H9 (cell line): ENCODE results near the gene FBXO27. TPM values are rescaled to one million over a fixed set of nuclear protein-coding genes. Genes with fewer than 3 reads are reported as not detected.

ENCODE experiments used
- DNase-seq: peaks from one replicate; pipeline ENCODE4 v3.0.0-alpha.2; 2017
- H2AFZ ChIP-seq: one replicate; pipeline ENCODE4 v1.6.1; 2013; ENCODE audit warnings: mild to moderate bottlenecking, low read length, control low read depth, moderate library complexity
- H2AK5ac ChIP-seq: 2 replicates; pipeline ENCODE4 v1.6.1; 2013; ENCODE audit warnings: low read length, control low read depth, mixed read lengths; ENCODE audit not compliant: insufficient read length
- H2BK120ac ChIP-seq: one replicate; pipeline ENCODE4 v1.6.1; 2013; ENCODE audit warnings: low read depth, mild to moderate bottlenecking, low read length, control low read depth, inconsistent platforms; ENCODE audit not compliant: poor library complexity, severe bottlenecking
- H2BK12ac ChIP-seq: 2 replicates; pipeline ENCODE4 v1.6.1; 2013; ENCODE audit warnings: low read length, control low read depth, mixed read lengths, low read depth; ENCODE audit not compliant: insufficient read length
- H2BK15ac ChIP-seq: 2 replicates; pipeline ENCODE4 v1.6.1; 2013; ENCODE audit warnings: low read depth, low read length, control low read depth
- H2BK20ac ChIP-seq: one replicate; pipeline ENCODE4 v1.6.1; 2013; ENCODE audit warnings: low read depth, mild to moderate bottlenecking, low read length, control low read depth, inconsistent platforms; ENCODE audit not compliant: poor library complexity, severe bottlenecking
- H2BK5ac ChIP-seq: 2 replicates; pipeline ENCODE4 v1.6.1; 2013; ENCODE audit warnings: low read length, control low read depth, mixed read lengths; ENCODE audit not compliant: insufficient read length
- H3K14ac ChIP-seq: 2 replicates; pipeline ENCODE4 v1.6.1; 2013; ENCODE audit warnings: low read length, control low read depth; ENCODE audit not compliant: insufficient read depth
- H3K18ac ChIP-seq: 2 replicates; pipeline ENCODE4 v1.6.1; 2013; ENCODE audit warnings: low read depth, mild to moderate bottlenecking, mixed read lengths, low read length, control low read depth; ENCODE audit not compliant: insufficient read length
- H3K23ac ChIP-seq: 2 replicates; pipeline ENCODE4 v1.6.1; 2013; ENCODE audit warnings: low read length, control low read depth, mixed read lengths, low read depth; ENCODE audit not compliant: insufficient read length
- H3K23me2 ChIP-seq: 2 replicates; pipeline ENCODE4 v1.6.1; 2013; ENCODE audit warnings: low read depth, mild to moderate bottlenecking, mixed read lengths, low read length, control low read depth; ENCODE audit not compliant: insufficient read length, poor library complexity, severe bottlenecking
- H3K27ac ChIP-seq: 2 replicates; pipeline ENCODE4 v1.5.1; 2013; ENCODE audit warnings: low read length, control low read depth, mixed read lengths, low read depth; ENCODE audit not compliant: insufficient read length
- H3K27me3 ChIP-seq: 2 replicates; pipeline ENCODE4 v1.6.1; 2013; ENCODE audit warnings: low read length, control low read depth, inconsistent platforms; ENCODE audit not compliant: insufficient read depth
- H3K4ac ChIP-seq: 2 replicates; pipeline ENCODE4 v1.6.1; 2013; ENCODE audit warnings: low read depth, mild to moderate bottlenecking, control low read depth, inconsistent platforms, low read length, moderate library complexity
- H3K4me1 ChIP-seq: 2 replicates; pipeline ENCODE4 v1.6.1; 2013; ENCODE audit warnings: low read length, control low read depth, inconsistent platforms; ENCODE audit not compliant: insufficient read depth
- H3K4me2 ChIP-seq: 2 replicates; pipeline ENCODE4 v1.6.1; 2013; ENCODE audit warnings: low read length, control low read depth, mixed read lengths; ENCODE audit not compliant: insufficient read length, insufficient read depth
- H3K56ac ChIP-seq: 2 replicates; pipeline ENCODE4 v1.6.1; 2013; ENCODE audit warnings: low read depth, mild to moderate bottlenecking, mixed read lengths, low read length, control low read depth; ENCODE audit not compliant: insufficient read length
- H3K79me1 ChIP-seq: 2 replicates; pipeline ENCODE4 v1.6.1; 2013; ENCODE audit warnings: low read depth, mild to moderate bottlenecking, moderate library complexity, low read length, control low read depth, inconsistent platforms; ENCODE audit not compliant: insufficient read depth, poor library complexity, severe bottlenecking
- H3K79me2 ChIP-seq: 2 replicates; pipeline ENCODE4 v1.6.1; 2013; ENCODE audit warnings: low read length, control low read depth, inconsistent platforms; ENCODE audit not compliant: insufficient read depth
- H3K9ac ChIP-seq: 2 replicates; pipeline ENCODE4 v1.6.1; 2013; ENCODE audit warnings: low read length, control low read depth, mixed read lengths; ENCODE audit not compliant: insufficient read length; ENCODE audit errors: extremely low read depth
- H3K9me3 ChIP-seq: one replicate; pipeline ENCODE4 v1.6.1; 2013; ENCODE audit warnings: low read depth, low read length, inconsistent platforms; ENCODE audit not compliant: control insufficient read depth
- H3T11ph ChIP-seq: one replicate; pipeline ENCODE4 v1.6.1; 2013; ENCODE audit warnings: mild to moderate bottlenecking, low read length, control low read depth, inconsistent platforms
- H4K20me1 ChIP-seq: one replicate; pipeline ENCODE4 v1.6.1; 2013; ENCODE audit not compliant: control insufficient read depth, insufficient read length, insufficient read depth
- H4K5ac ChIP-seq: 2 replicates; pipeline ENCODE4 v1.6.1; 2013; ENCODE audit warnings: low read depth, mild to moderate bottlenecking, mixed read lengths, low read length, control low read depth; ENCODE audit not compliant: insufficient read length
- H4K8ac ChIP-seq: replicated peaks from 2 replicates; pipeline ENCODE4 v1.6.1; 2013; ENCODE audit warnings: low read length, control low read depth, mixed read lengths, low read depth; ENCODE audit not compliant: insufficient read length
- H4K91ac ChIP-seq: 2 replicates; pipeline ENCODE4 v1.6.1; 2013; ENCODE audit warnings: low read depth, mild to moderate bottlenecking, moderate library complexity, mixed read lengths, low read length, control low read depth; ENCODE audit not compliant: insufficient read length
- H3K27ac Mint-ChIP-seq, 3 experiments: 2 replicates in 2 of 3; 3 replicates in 1 of 3; pipeline ENCODE4 v1.8.0; 2020 to 2021; ENCODE audit warnings: mixed read lengths in 3 of 3, mild to moderate bottlenecking in 1 of 3, moderate library complexity in 1 of 3
- H3K27me3 Mint-ChIP-seq: 2 replicates; pipeline ENCODE4 v1.8.0; 2021; ENCODE audit warnings: low read depth, mild to moderate bottlenecking, moderate library complexity, mixed read lengths
- H3K36me3 Mint-ChIP-seq, 3 experiments: 2 replicates in 2 of 3; 3 replicates in 1 of 3; pipeline ENCODE4 v1.8.0; 2020 to 2021; ENCODE audit warnings: low read depth in 3 of 3, mixed read lengths in 3 of 3; ENCODE audit not compliant: insufficient read depth in 1 of 3
- H3K4me1 Mint-ChIP-seq, 2 experiments: 2 replicates each; pipeline ENCODE4 v1.8.0; 2020; ENCODE audit warnings: mixed read lengths in 2 of 2
- H3K4me3 Mint-ChIP-seq, 2 experiments: 2 replicates in 1 of 2; 3 replicates in 1 of 2; pipeline ENCODE4 v1.8.0; 2020 to 2021; ENCODE audit warnings: mild to moderate bottlenecking in 2 of 2, mixed read lengths in 2 of 2, moderate library complexity in 1 of 2
- H3K9me3 Mint-ChIP-seq, 2 experiments: 2 replicates in 1 of 2; 3 replicates in 1 of 2; pipeline ENCODE4 v1.8.0; 2020; ENCODE audit warnings: mild to moderate bottlenecking in 2 of 2, mixed read lengths in 2 of 2, moderate library complexity in 1 of 2
- WGBS: extraction: QIAGEN DNeasy Blood & Tissue Kit; methylation state at CpG from one replicate; pipeline ENCODE4 v1.1.7; 2013; ENCODE audit warnings: missing lambda C conversion rate, low lambda C conversion rate, mixed read lengths; ENCODE audit not compliant: insufficient read length; ENCODE audit errors: extremely low coverage; 5-methylcytosine and 5-hydroxymethylcytosine counted together
- total RNA-seq: library from RNA; stranded (reverse); gene quantifications from 2 replicates; pipeline ENCODE4 v1.2.1, GENCODE V29; 2021
- TF ChIP-seq, protein P1 (sequence below): fragments of 200-600 bp; sonication (generic); conservative IDR thresholded peaks from 3 replicates; pipeline ENCODE4 v1.8.0; 2021; ENCODE audit warnings: antibody characterized with exemption, mild to moderate bottlenecking

FBXO27 gene
- total RNA-seq, 1 experiment from 2014 or later: 14.5 TPM

DNA sequence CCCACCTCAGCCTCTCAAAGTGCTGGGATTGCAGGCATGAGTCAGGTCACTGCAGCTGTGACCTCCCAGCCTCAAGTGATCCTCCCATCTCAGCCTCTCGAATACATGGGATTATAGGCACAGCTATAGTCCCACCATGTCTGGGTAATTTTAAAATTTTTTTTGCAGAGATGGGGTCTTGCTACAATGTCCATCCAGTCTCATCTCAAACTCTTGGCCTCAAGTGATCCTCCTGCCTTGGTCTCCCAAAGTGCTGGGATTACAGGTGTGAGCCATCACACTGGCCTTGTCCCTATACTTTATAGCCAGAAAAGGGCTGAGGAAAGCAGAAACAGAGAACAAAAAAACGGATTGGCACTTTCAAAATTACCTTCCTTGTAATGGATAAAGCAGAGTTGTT lies 4.8 kb upstream of the FBXO27 start:
- H2BK5ac ChIP-seq: no peak overlapping the region
- H2AK5ac ChIP-seq: no peak overlapping the region
- H3K4me1 ChIP-seq: no peaks in the 10 kb centered on the region; the same call in 1 of the 2 replicates
- H3K9me3 ChIP-seq: no peaks in the 10 kb centered on the region
- H3K27ac ChIP-seq: no peak overlapping the region
- no peaks in the 10 kb centered on the region for H3K27me3 ChIP-seq
- H3T11ph ChIP-seq: no peak overlapping the region
- no CpG with 5 or more reads among the region's 2 CpGs for WGBS
- H3K79me1 ChIP-seq: no peaks in the 10 kb centered on the region
- H3K56ac ChIP-seq: no peak overlapping the region
- no peak overlapping the region for H3K23ac ChIP-seq
- no peak overlapping the region for H3K4ac ChIP-seq
- TF ChIP-seq, protein P1, sequence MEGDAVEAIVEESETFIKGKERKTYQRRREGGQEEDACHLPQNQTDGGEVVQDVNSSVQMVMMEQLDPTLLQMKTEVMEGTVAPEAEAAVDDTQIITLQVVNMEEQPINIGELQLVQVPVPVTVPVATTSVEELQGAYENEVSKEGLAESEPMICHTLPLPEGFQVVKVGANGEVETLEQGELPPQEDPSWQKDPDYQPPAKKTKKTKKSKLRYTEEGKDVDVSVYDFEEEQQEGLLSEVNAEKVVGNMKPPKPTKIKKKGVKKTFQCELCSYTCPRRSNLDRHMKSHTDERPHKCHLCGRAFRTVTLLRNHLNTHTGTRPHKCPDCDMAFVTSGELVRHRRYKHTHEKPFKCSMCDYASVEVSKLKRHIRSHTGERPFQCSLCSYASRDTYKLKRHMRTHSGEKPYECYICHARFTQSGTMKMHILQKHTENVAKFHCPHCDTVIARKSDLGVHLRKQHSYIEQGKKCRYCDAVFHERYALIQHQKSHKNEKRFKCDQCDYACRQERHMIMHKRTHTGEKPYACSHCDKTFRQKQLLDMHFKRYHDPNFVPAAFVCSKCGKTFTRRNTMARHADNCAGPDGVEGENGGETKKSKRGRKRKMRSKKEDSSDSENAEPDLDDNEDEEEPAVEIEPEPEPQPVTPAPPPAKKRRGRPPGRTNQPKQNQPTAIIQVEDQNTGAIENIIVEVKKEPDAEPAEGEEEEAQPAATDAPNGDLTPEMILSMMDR: no peak
- H3K14ac ChIP-seq: no peak overlapping the region
- no peak overlapping the region for H2AFZ ChIP-seq
- Mint-ChIP-seq H3K27ac (no peak overlapping the region), H3K4me3 (no peak overlapping the region), H3K27me3 (peaks cover 16% of the 10 kb centered on the region), H3K9me3 (peaks cover 3% of the 10 kb centered on the region in 2 experiments; a peak in 4 of 5 replicates), H3K4me1 (peaks cover 9 to 15% of the 10 kb centered on the region in 2 experiments), H3K36me3 (peaks cover 0 to 3% (median 0%) of the 10 kb centered on the region in 3 experiments; a peak in 1 of 7 replicates)
- H4K20me1 ChIP-seq: no peaks in the 10 kb centered on the region
- no peak overlapping the region for H2BK12ac ChIP-seq
- no peak overlapping the region for H2BK15ac ChIP-seq
- H3K79me2 ChIP-seq: no peaks in the 10 kb centered on the region
- H3K9ac ChIP-seq: no peak overlapping the region
- DNase-seq: no peak
- peaks cover 5% of the 10 kb centered on the region for H3K23me2 ChIP-seq
- H4K5ac ChIP-seq: no peak overlapping the region
- H4K8ac ChIP-seq: no peak overlapping the region
- no peak overlapping the region for H3K4me2 ChIP-seq
- no peak overlapping the region for H3K18ac ChIP-seq
- no peak overlapping the region for H2BK20ac ChIP-seq
- no peak overlapping the region for H2BK120ac ChIP-seq
- H4K91ac ChIP-seq: no peak overlapping the region
